HCT116 (cell line): ENCODE results near the gene PREPL. TPM values are rescaled to one million over a fixed set of nuclear protein-coding genes. Genes with fewer than 3 reads are reported as not detected.

Source experiments
- ATAC-seq: fragments of 200-7000 bp; cut with Tn5 transposase; 2 replicates; pipeline ENCODE4 v1.9.1; 2020; ENCODE audit warnings: mild to moderate bottlenecking, moderate library complexity
- BruUV-seq: library from RNA; stranded (reverse); fragments of 400-500 nt; replicated peaks from 2 replicates; lab custom pipeline; 2021; lab: Mats Ljungman, UMichigan
- CTCF ChIA-PET: fragments of 300-600 bp; sonication (Branson Sonifier 250); formaldehyde crosslinking; loops from one replicate; lab custom pipeline; 2021; ENCODE audit warnings: antibody characterized with exemption; lab: Charles Lee
- POLR2A ChIA-PET: fragments of 300-600, 350-600 bp; sonication (Branson Sonifier 250); formaldehyde crosslinking; loops from one replicate; lab custom pipeline; 2021; ENCODE audit warnings: antibody characterized with exemption; lab: Charles Lee
- RAD21 ChIA-PET, 2 experiments: fragments of 300-600 bp; sonication (Branson Sonifier 250); formaldehyde crosslinking; loops; one replicate each; lab custom pipeline; 2023; ENCODE audit warnings: low total read pairs in 2 of 2; ENCODE audit not compliant: uncharacterized antibody in 2 of 2, unreplicated experiment in 2 of 2, low non-redundant PET in 1 of 2; lab: Charles Lee
- DNase-seq: peaks from one replicate; pipeline ENCODE4 v3.0.0-alpha.2; 2010; ENCODE audit warnings: low read depth, low spot score
- H2AFZ ChIP-seq: fragments of 200-600 bp; shearing (Covaris generic), sonication (generic); 2 replicates; pipeline ENCODE4 v1.6.1; 2017; ENCODE audit warnings: low read depth, mixed run types, mixed read lengths, antibody characterized with exemption, low read length; ENCODE audit not compliant: poor library complexity, severe bottlenecking
- H3K27ac ChIP-seq: 2 replicates; pipeline ENCODE4 v1.5.1; 2012; ENCODE audit warnings: low read depth, low read length
- H3K27me3 ChIP-seq: fragments of 200-600 bp; sonication (generic); 2 replicates; pipeline ENCODE4 v1.6.1; 2016; ENCODE audit warnings: mixed run types, low read length, mixed read lengths; ENCODE audit not compliant: insufficient read depth
- H3K36me3 ChIP-seq, 2 experiments: fragments of 200-500 bp in 1 of 2; fragments of 200-600 bp in 1 of 2; sonication (Bioruptor generic) in 1 of 2; sonication (generic) in 1 of 2; 2 replicates each; pipeline versions ENCODE4 v1.5.1 to v1.6.1; 2014 to 2016; ENCODE audit warnings: low read length in 2 of 2, inconsistent platforms in 1 of 2, mixed read lengths in 1 of 2, mixed run types in 1 of 2; ENCODE audit not compliant: insufficient read depth in 2 of 2, control insufficient read depth in 1 of 2
- H3K4me1 ChIP-seq, 2 experiments: fragments of 200-600 bp in 1 of 2; sonication (generic) in 1 of 2; 2 replicates each; pipeline versions ENCODE4 v1.5.1 to v1.6.1; 2012 to 2017; ENCODE audit warnings: low read length in 2 of 2, inconsistent platforms in 1 of 2, mild to moderate bottlenecking in 1 of 2, mixed read lengths in 1 of 2, mixed run types in 1 of 2, moderate library complexity in 1 of 2; ENCODE audit not compliant: insufficient read depth in 2 of 2, control insufficient read depth in 1 of 2
- H3K4me2 ChIP-seq: fragments of 200-600 bp; sonication (generic); 2 replicates; pipeline ENCODE4 v1.6.1; 2017; ENCODE audit warnings: mixed run types, low read length, mixed read lengths
- H3K4me3 ChIP-seq, 2 experiments: fragments of 200-600 bp in 1 of 2; sonication (generic) in 1 of 2; replicated peaks in 1 of 2; 2 replicates each; pipeline ENCODE4 v1.5.1; 2011 to 2016; ENCODE audit warnings: low read length in 2 of 2, control low read depth in 1 of 2, low read depth in 1 of 2, mild to moderate bottlenecking in 1 of 2, mixed read lengths in 1 of 2, mixed run types in 1 of 2
- H3K79me2 ChIP-seq: fragments of 200-600 bp; sonication (generic); 2 replicates; pipeline ENCODE4 v1.6.1; 2017; ENCODE audit warnings: mild to moderate bottlenecking, mixed run types, low read length, moderate library complexity, mixed read lengths; ENCODE audit not compliant: insufficient read depth
- H3K9ac ChIP-seq: fragments of 200-600 bp; sonication (generic); 2 replicates; pipeline ENCODE4 v1.6.1; 2016; ENCODE audit warnings: low read length, mixed read lengths
- H3K9me2 ChIP-seq: fragments of 200-600 bp; sonication (generic), shearing (Covaris generic); 2 replicates; pipeline ENCODE4 v1.6.1; 2017; ENCODE audit warnings: mixed run types, mild to moderate bottlenecking, moderate library complexity; ENCODE audit not compliant: insufficient read depth
- H3K9me3 ChIP-seq, 2 experiments: fragments of 200-500 bp in 1 of 2; fragments of 200-600 bp in 1 of 2; sonication (Bioruptor generic) in 1 of 2; sonication (generic) in 1 of 2; 2 replicates each; pipeline ENCODE4 v1.6.1; 2014 to 2017; ENCODE audit warnings: low read length in 2 of 2, mixed read lengths in 2 of 2, inconsistent platforms in 1 of 2, low read depth in 1 of 2, mild to moderate bottlenecking in 1 of 2, mixed run types in 1 of 2, moderate library complexity in 1 of 2; ENCODE audit not compliant: control insufficient read depth in 1 of 2, insufficient read depth in 1 of 2
- H4K20me1 ChIP-seq: fragments of 200-600 bp; sonication (generic), shearing (Covaris generic); 2 replicates; pipeline ENCODE4 v1.6.1; 2017; ENCODE audit warnings: mixed run types, mild to moderate bottlenecking, moderate library complexity; ENCODE audit not compliant: insufficient read depth
- CTCF ChIP-seq, 3 experiments: fragments of 200-600 bp in 1 of 3; sonication (generic) in 1 of 3; IDR thresholded peaks in 2 of 3; conservative IDR thresholded peaks in 1 of 3; 2 replicates each; pipeline ENCODE4 v1.5.1; 2012 to 2017; ENCODE audit warnings: low read depth in 2 of 3, low read length in 2 of 3, antibody characterized with exemption in 1 of 3, borderline replicate concordance in 1 of 3, control low read depth in 1 of 3, mild to moderate bottlenecking in 1 of 3, mixed read lengths in 1 of 3, mixed run types in 1 of 3, moderate library complexity in 1 of 3; ENCODE audit not compliant: insufficient read depth in 1 of 3
- EZH2 ChIP-seq: fragments of 200-600 bp; sonication (generic); IDR thresholded peaks from 2 replicates; pipeline ENCODE4 v1.6.1; 2017; ENCODE audit warnings: antibody characterized with exemption, mixed run types
- JUND ChIP-seq: IDR thresholded peaks from 2 replicates; pipeline ENCODE4 v1.6.1; 2012
- RAD21 ChIP-seq: IDR thresholded peaks from 2 replicates; pipeline ENCODE4 v1.6.1; 2012; ENCODE audit warnings: low read depth, mild to moderate bottlenecking
- SIN3A ChIP-seq: IDR thresholded peaks from 2 replicates; pipeline ENCODE4 v1.6.1; 2012; ENCODE audit warnings: low read depth
- SP1 ChIP-seq: IDR thresholded peaks from 2 replicates; pipeline ENCODE4 v1.6.1; 2012; ENCODE audit warnings: low read depth
- ZNF274 ChIP-seq: fragments of 200-500 bp; sonication (Bioruptor generic); IDR thresholded peaks from 2 replicates; pipeline ENCODE4 v1.6.1; 2014; ENCODE audit warnings: mild to moderate bottlenecking, low read depth, low read length, inconsistent platforms
- intact Hi-C: fragments of 100-400 bp; cut with micrococcal nuclease; formaldehyde crosslinking; loops from 2 replicates; pipeline ENCODE4 v1.10.0; 2022
- total RNA-seq: library from RNA; stranded (reverse); gene quantifications from one replicate; pipeline ENCODE4 v1.2.1, GENCODE V29; 2021; ENCODE audit not compliant: unreplicated experiment

Gene PREPL
- total RNA-seq, 1 experiment from 2014 or later, result 31.1 TPM

- peaks cover 13 to 24% of the 10 kb centered on the region in 2 experiments for H3K36me3 ChIP-seq
- no peak for TF ChIP-seq JUND
- TF ChIP-seq CTCF (IDR thresholded peaks at IDR 0.05 in 2 of 3, conservative IDR thresholded peaks at IDR 0.05 in 1 of 3; ENCODE audit: borderline replicate concordance in 1 of 3, insufficient read depth in 1 of 3, low read depth in 2 of 3, low read length in 2 of 3), result peak; percentile 24 to 62 (median 33); a peak in 3 of 6 replicates
- TF ChIP-seq SP1, result no peak
- TF ChIP-seq RAD21, result peak; percentile 51
- TF ChIP-seq, all 23 proteins: peak for 2
- Histone ChIP-seq H3K27ac (no peak overlapping the region), H3K79me2 (no peaks in the 10 kb centered on the region), H3K9me2 (no peaks in the 10 kb centered on the region), H2AFZ (no peak overlapping the region), H3K4me1 (no peaks in the 10 kb centered on the region), H3K4me2 (no peak overlapping the region), H3K27me3 (no peaks in the 10 kb centered on the region), H3K4me3 (no peak overlapping the region), H3K9ac (no peak overlapping the region), H4K20me1 (no peaks in the 10 kb centered on the region), H3K9me3 (no peaks in the 10 kb centered on the region)
- DNase-seq, result no peak
- ChIA-PET POLR2A (interaction anchor here (1.6 kb wide), 1 partner anchor 19 kb away, joined by 6 read pairs; the partner anchor contains the start of genes CAMKMT and PREPL), RAD21 (interaction anchor here in 1 of 2 experiments (0.7 kb wide), 1 partner anchor 70 kb away, joined by 3 read pairs; no protein-coding TSS in a partner anchor), CTCF (interaction anchor here (0.6 to 1.5 kb wide), 4 partner anchors 8 to 299 kb away, joined by 3 to 6 read pairs (median 3); no protein-coding TSS in a partner anchor)
- BruUV-seq, result no TSS peak
- ATAC-seq, result peak; percentile 77
- intact Hi-C loops, result loop anchor here (1.0 to 5.0 kb wide), 3 partner anchors 101 to 299 kb away; no protein-coding TSS in a partner anchor
Measured at GRCh38 chr2:44342854-44343253, 18.4 kb downstream of the PREPL start.

- no peaks in the 10 kb centered on the region for H3K27me3 ChIP-seq
- H3K9me2 ChIP-seq, result no peaks in the 10 kb centered on the region
- H3K9me3 ChIP-seq, result no peaks in the 10 kb centered on the region
- RAD21 ChIA-PET, result no interaction called here
- no peak overlapping the region for H3K4me3 ChIP-seq
- no peak overlapping the region for H2AFZ ChIP-seq
- no peaks in the 10 kb centered on the region for H3K79me2 ChIP-seq
- no peak for ATAC-seq
- H3K27ac ChIP-seq, result no peak overlapping the region
- no peak for DNase-seq
- H3K4me2 ChIP-seq, result no peak overlapping the region
- POLR2A ChIA-PET, result no interaction called here
- H3K9ac ChIP-seq, result no peak overlapping the region
- CTCF ChIA-PET, result no interaction called here
- H3K36me3 ChIP-seq, result peaks cover 12 to 17% of the 10 kb centered on the region in 2 experiments
- TF ChIP-seq SIN3A, result no peak
- no peak for TF ChIP-seq ZNF274
- no peak for TF ChIP-seq EZH2
- BruUV-seq, result no TSS peak
- H3K4me1 ChIP-seq, result no peaks in the 10 kb centered on the region
- H4K20me1 ChIP-seq, result no peaks in the 10 kb centered on the region
- intact Hi-C loops, result no loop called here
Measured at GRCh38 chr2:44335806-44336538, 25.3 kb downstream of the PREPL start.
